ENCODE measurements around the gene RNF141. TPM values are rescaled to one million over a fixed set of nuclear protein-coding genes. Genes with fewer than 3 reads are reported as not detected.

Gene RNF141
- total and polyA plus RNA-seq, 9 donors, result 16.9 to 26.4 (median 19.4) TPM

DNA sequence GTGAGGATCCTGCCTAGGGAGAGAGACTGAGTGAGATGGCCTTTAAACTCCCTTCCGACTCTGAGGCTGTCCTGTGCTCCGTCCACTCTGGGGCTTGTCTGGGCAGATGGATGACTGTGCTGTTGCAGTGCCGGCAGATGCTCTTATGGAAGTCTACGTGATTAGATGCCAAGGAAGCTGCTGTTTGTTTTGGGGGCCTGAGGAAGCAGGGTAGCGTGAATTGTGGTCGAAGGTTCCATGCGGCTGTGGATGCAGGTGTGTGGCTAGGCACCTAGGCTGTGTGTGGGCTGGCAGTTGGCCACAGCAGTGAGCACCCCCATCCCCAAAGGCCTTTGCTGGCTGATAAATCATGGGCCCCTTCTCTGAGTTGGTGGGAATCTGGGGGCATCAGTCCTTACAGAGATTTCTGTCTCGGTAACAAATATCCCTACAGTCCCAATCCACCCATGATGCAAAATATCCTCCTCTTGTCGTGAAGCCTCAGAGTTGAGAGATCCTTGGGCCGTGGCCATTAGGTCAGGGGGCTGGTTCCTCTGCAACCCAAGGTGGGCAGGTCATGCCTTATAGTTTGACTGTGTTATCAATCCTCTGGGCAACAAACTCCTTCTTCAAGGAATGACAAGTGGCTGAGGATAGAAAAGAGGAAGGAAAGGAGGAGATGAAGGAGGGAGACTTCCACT, 54.7 kb downstream of the RNF141 start:
- Histone ChIP-seq H3K9me3 (replicated peaks; ENCODE audit: control insufficient read depth, low read depth, low read length) (no peaks in the 10 kb centered on the region), H3K27me3 (ENCODE audit: control insufficient read depth, insufficient read depth, low read length) (no peaks in the 10 kb centered on the region), H3K36me3 (ENCODE audit: control insufficient read depth, insufficient read depth, low read length) (peaks cover 12% of the 10 kb centered on the region), H3K4me1 (ENCODE audit: control insufficient read depth, insufficient read depth, low read length) (peaks cover 6% of the 10 kb centered on the region), H3K4me3 (ENCODE audit: low read length) (no peak overlapping the region), H3K27ac (ENCODE audit: low read length) (no peak overlapping the region)
- no peak for DNase-seq
- WGBS (ENCODE audit: insufficient coverage), result 93% methylated on average over 9 of the region's 10 CpGs

DNA sequence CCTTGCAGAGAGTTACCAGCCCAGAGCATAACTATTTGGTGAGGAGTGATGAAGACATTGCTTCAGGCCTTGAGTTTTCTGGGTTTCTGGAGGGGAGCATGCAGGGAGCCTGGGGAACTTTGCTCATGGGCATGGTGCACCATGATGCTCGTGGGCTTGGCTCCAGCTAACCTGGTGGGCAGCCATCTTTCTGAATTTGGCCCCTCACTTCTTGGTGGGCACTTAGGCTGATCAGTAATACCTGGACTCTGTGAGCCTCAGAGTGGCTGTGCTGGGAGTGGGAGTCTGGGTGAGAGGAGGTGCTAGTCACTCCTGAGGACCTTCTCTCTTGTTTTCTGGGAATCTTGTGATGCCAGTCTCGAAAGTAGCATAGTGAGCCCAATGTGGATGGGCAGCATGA, 55.3 kb downstream of the RNF141 start:
- no peak for DNase-seq
- peaks cover 2% of the 10 kb centered on the region for H3K4me1 ChIP-seq (ENCODE audit: control insufficient read depth, insufficient read depth, low read length)
- no peak overlapping the region for H3K4me3 ChIP-seq (ENCODE audit: low read length)
- 50% methylated on average over 2 of the region's 2 CpGs for WGBS (ENCODE audit: insufficient coverage)
- H3K27ac ChIP-seq (ENCODE audit: low read length), result no peak overlapping the region
- H3K36me3 ChIP-seq (ENCODE audit: control insufficient read depth, insufficient read depth, low read length), result peaks cover 9% of the 10 kb centered on the region
- no peaks in the 10 kb centered on the region for H3K9me3 ChIP-seq (replicated peaks; ENCODE audit: control insufficient read depth, low read depth, low read length)
- no peaks in the 10 kb centered on the region for H3K27me3 ChIP-seq (ENCODE audit: control insufficient read depth, insufficient read depth, low read length)

DNA sequence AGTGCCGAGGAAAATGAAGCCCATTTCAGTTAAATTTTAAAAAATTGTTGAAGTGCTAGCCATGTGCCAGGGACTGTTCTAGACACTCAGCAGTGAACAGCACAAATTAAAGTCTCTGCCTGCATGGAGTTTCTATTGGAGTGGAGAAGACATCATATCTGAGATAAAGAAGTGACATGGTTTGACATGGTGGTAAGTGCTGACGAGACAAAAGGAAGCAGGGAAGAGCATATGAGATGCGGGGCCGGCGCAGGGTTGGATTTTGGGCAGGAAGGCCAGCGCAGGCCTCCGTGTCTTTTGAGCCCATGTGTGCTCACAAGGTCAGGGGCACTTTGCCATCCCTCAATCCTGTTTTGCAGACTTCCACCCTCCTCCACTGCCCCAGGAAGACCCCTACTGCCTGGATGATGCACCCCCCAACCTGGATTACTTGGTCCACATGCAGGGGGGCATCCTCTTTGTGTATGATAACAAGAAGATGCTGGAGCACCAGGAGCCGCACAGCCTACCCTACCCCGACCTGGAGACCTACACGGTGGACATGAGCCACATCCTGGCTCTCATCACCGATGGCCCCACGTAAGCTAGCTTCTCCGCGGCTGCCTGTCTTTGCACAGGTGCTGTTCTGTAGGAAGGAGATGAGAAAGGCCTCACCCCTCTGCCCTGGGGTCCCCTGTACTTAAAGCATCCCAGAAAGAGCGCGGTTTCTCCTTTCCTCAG, 56.4 kb downstream of the RNF141 start:
- DNase-seq, result no peak
- Histone ChIP-seq H3K36me3 (ENCODE audit: control insufficient read depth, insufficient read depth, low read length) (peaks cover 8% of the 10 kb centered on the region), H3K4me1 (ENCODE audit: control insufficient read depth, insufficient read depth, low read length) (no peaks in the 10 kb centered on the region), H3K27me3 (ENCODE audit: control insufficient read depth, insufficient read depth, low read length) (no peaks in the 10 kb centered on the region), H3K9me3 (replicated peaks; ENCODE audit: control insufficient read depth, low read depth, low read length) (no peaks in the 10 kb centered on the region), H3K27ac (ENCODE audit: low read length) (no peak overlapping the region), H3K4me3 (ENCODE audit: low read length) (no peak overlapping the region)
- WGBS (ENCODE audit: insufficient coverage), result 81% methylated on average over 12 of the region's 16 CpGs

DNA sequence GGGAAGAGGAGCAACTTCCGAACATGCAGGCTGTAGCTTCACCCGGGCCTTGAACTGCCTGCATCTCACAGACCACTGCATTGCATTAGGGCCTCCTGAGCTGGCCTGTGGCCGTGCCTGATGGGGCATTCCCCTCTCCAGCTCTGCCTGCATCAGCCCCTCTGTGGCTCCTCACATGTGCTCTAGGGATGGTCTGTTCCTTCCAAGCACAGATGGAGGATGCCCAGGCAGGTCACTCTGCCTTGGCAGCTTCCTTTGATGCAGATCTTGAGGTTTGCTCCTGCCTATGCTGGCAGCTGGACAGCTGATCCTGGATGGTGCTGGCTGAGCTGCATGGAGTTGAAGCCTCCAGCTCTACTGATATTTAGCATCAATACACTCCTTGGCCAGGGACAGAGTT, 57.4 kb downstream of the RNF141 start:
- Histone ChIP-seq H3K36me3 (ENCODE audit: control insufficient read depth, insufficient read depth, low read length) (peaks cover 8% of the 10 kb centered on the region), H3K4me1 (ENCODE audit: control insufficient read depth, insufficient read depth, low read length) (no peaks in the 10 kb centered on the region), H3K27ac (ENCODE audit: low read length) (no peak overlapping the region), H3K27me3 (ENCODE audit: control insufficient read depth, insufficient read depth, low read length) (no peaks in the 10 kb centered on the region), H3K9me3 (replicated peaks; ENCODE audit: control insufficient read depth, low read depth, low read length) (no peaks in the 10 kb centered on the region), H3K4me3 (ENCODE audit: low read length) (no peak overlapping the region)
- WGBS (ENCODE audit: insufficient coverage), result 57% methylated on average over 3 of the region's 3 CpGs
- DNase-seq, result no peak

DNA sequence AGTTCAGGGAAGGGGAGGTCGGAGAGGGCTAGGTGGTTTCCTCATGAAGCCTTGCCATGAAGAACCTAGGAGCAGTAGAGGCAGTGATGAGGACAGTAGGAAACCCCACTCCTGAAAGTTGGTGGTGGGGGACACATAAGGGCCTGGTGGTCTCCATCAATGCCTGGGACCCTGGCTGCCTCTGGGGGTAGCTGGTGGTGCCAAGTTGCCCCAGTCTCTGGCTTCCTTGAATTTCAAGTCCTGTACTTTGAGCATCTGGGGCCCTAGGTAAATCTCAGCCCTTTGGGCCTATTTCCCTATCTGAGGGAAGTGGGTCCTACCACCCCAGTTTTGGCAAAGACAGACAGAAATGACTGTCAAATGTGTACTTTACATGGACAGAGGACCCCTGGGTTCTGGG, 57.8 kb downstream of the RNF141 start:
- Histone ChIP-seq H3K9me3 (replicated peaks; ENCODE audit: control insufficient read depth, low read depth, low read length) (no peaks in the 10 kb centered on the region), H3K27ac (ENCODE audit: low read length) (no peak overlapping the region), H3K4me3 (ENCODE audit: low read length) (no peak overlapping the region), H3K4me1 (ENCODE audit: control insufficient read depth, insufficient read depth, low read length) (no peaks in the 10 kb centered on the region), H3K27me3 (ENCODE audit: control insufficient read depth, insufficient read depth, low read length) (no peaks in the 10 kb centered on the region), H3K36me3 (ENCODE audit: control insufficient read depth, insufficient read depth, low read length) (peaks cover 8% of the 10 kb centered on the region)
- 100% methylated on average over 1 of the region's 1 CpG for WGBS (ENCODE audit: insufficient coverage)
- DNase-seq, result no peak

DNA sequence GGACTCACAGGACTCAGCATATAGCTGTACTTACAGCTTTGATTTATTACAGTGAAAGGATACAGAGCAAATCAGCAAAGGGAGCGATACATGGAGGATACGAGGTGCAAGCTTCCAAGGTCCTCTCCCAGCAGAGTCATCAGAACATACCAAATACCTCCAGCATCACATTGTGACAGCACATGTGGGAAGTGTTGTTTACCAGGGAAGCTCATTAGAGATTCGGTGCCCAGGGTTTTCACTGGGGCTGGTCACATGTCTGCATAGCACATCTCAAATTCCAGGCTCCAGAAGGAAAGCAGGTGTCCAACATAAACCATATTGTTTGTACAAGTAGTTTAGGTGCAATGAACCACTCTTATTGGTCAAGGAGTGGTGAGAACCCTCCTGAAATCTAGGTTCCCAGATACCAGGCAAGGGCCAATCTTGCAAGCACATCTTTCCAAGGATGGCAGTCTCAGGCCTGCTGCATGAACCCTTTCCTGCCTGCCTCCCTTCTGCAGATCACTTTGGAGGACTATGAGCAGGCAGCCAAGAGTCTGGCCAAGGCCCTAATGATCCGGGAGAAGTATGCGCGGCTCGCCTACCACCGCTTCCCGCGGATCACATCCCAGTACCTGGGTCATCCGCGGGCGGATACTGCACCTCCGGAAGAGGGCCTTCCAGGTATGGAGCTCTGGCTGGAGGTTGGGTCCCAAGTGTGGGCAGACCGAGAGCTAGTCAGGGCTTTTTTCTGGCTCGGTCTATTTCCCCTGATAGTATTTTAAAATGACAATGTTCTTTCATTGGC, 59.2 kb downstream of the RNF141 start:
- no peaks in the 10 kb centered on the region for H3K36me3 ChIP-seq (ENCODE audit: control insufficient read depth, insufficient read depth, low read length)
- no peak for DNase-seq

DNA sequence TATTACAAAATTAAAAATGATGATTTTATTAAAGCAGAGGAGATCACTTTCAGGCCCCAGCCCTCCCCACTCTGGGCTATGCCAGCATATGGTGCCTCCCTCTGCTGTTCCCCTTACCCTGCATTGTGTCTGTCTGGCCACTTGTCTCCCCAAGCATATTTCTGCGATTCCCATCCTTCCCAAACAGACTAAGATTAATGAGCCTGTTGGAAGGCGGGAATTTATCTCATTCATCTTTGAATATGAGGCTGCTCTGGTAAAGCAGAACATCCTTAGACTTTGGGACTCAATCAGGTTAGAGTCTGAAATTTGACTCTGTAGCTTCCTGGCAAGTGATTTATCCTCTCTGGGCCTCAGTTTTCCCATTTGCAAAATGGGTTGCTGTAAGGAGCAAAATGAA, 60.2 kb downstream of the RNF141 start:
- no CpG with 5 or more reads among the region's 2 CpGs for WGBS (ENCODE audit: insufficient coverage)
- no peaks in the 10 kb centered on the region for H3K36me3 ChIP-seq (ENCODE audit: control insufficient read depth, insufficient read depth, low read length)

More for the DNA sequence above, 59.2 kb downstream of the RNF141 start:
- Histone ChIP-seq H3K9me3 (replicated peaks; ENCODE audit: control insufficient read depth, low read depth, low read length) (no peaks in the 10 kb centered on the region), H3K27me3 (ENCODE audit: control insufficient read depth, insufficient read depth, low read length) (no peaks in the 10 kb centered on the region), H3K4me1 (ENCODE audit: control insufficient read depth, insufficient read depth, low read length) (no peaks in the 10 kb centered on the region), H3K27ac (ENCODE audit: low read length) (no peak overlapping the region), H3K4me3 (ENCODE audit: low read length) (no peak overlapping the region)
- 100% methylated on average over 1 of the region's 16 CpGs for WGBS (ENCODE audit: insufficient coverage)

DNA sequence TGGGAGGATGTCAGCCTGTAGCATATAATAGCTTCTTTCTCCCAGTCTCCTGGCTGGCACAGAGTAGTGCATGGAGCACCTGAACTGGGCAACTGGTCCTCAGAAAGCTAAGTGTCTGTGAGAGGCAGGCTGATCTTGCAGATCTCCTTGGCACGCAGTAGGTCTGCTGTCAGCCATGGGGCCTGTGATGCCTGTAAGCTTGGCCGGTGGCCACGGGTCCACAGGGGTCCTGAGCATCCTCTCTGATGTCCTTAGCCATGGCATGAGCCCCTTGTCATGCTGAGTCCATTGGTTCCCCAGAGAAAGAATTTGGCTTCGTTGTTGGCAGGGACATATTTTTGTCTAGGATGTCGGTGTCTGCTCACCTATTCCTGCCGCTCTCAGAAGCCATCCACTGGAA, 61.0 kb downstream of the RNF141 start:
- Histone ChIP-seq H3K9me3 (replicated peaks; ENCODE audit: control insufficient read depth, low read depth, low read length) (no peaks in the 10 kb centered on the region), H3K27ac (ENCODE audit: low read length) (no peak overlapping the region), H3K4me3 (ENCODE audit: low read length) (no peak overlapping the region), H3K36me3 (ENCODE audit: control insufficient read depth, insufficient read depth, low read length) (no peaks in the 10 kb centered on the region), H3K4me1 (ENCODE audit: control insufficient read depth, insufficient read depth, low read length) (no peaks in the 10 kb centered on the region), H3K27me3 (ENCODE audit: control insufficient read depth, insufficient read depth, low read length) (no peaks in the 10 kb centered on the region)
- no peak for DNase-seq
- WGBS (ENCODE audit: insufficient coverage), result 88% methylated on average over 3 of the region's 6 CpGs

More for the DNA sequence above, 60.2 kb downstream of the RNF141 start:
- Histone ChIP-seq H3K27ac (ENCODE audit: low read length) (no peak overlapping the region), H3K27me3 (ENCODE audit: control insufficient read depth, insufficient read depth, low read length) (no peaks in the 10 kb centered on the region), H3K4me1 (ENCODE audit: control insufficient read depth, insufficient read depth, low read length) (no peaks in the 10 kb centered on the region), H3K9me3 (replicated peaks; ENCODE audit: control insufficient read depth, low read depth, low read length) (no peaks in the 10 kb centered on the region), H3K4me3 (ENCODE audit: low read length) (no peak overlapping the region)
- no peak for DNase-seq

DNA sequence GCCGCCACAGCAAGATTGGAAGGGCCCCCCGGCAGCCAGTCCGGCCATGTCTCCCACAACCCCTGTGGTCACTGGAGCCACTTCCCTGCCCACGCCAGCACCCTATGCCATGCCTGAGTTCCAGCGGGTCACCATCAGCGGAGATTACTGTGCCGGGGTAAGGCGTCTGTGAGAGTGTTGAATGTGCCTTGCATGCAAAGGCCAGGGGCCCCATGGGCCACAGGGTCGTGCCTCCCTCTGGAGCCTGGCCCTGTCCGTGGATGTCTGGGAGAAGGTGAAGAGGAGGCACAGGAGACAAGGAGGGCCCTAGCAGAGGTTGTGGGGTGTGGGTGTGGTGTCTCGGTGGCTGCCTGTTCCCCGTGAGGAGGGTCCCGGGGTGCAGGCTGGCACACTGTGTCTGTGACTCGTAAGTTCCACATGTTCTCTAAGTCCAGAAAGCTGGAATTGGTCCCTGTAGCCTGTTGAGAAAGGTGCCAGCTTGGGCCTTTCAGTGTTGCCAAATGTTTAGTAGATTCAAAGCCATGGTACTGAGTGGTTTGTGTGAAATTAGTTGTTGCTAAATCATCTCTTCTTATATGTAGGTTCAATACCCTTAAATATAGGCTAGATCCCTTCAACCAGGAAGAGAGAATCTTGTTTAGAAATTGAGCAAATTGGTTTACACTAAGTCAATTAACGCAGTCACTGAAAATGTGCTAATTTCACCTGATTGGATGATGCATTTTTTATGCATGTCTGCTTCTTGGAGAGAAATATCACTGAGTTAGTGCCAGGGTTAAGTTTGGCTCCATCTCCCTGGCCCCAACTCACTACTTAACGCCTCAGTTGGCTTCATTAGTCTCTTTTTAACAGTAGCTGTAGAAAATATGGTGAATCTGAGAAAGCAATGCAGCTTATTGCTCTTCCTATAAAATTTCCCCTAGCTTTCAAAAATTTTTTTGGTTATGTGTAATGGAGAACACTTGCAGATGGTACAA, 62.1 kb downstream of the RNF141 start:
- Histone ChIP-seq H3K36me3 (ENCODE audit: control insufficient read depth, insufficient read depth, low read length) (no peaks in the 10 kb centered on the region), H3K4me3 (ENCODE audit: low read length) (no peak overlapping the region), H3K27ac (ENCODE audit: low read length) (no peak overlapping the region), H3K27me3 (ENCODE audit: control insufficient read depth, insufficient read depth, low read length) (no peaks in the 10 kb centered on the region), H3K9me3 (replicated peaks; ENCODE audit: control insufficient read depth, low read depth, low read length) (no peaks in the 10 kb centered on the region), H3K4me1 (ENCODE audit: control insufficient read depth, insufficient read depth, low read length) (no peaks in the 10 kb centered on the region)
- DNase-seq, result no peak
- 89% methylated on average over 10 of the region's 16 CpGs for WGBS (ENCODE audit: insufficient coverage)
